HG03457 (cell line): Measurements from ENCODE around the gene MSANTD1.

Experiments
- ATAC-seq: cut with Tn5 transposase; IDR thresholded peaks from one replicate; pipeline ENCODE4 v1.9.1; 2021; ENCODE audit warnings: moderate number of reproducible peaks; ENCODE audit not compliant: unreplicated experiment

The MSANTD1 gene

DNA sequence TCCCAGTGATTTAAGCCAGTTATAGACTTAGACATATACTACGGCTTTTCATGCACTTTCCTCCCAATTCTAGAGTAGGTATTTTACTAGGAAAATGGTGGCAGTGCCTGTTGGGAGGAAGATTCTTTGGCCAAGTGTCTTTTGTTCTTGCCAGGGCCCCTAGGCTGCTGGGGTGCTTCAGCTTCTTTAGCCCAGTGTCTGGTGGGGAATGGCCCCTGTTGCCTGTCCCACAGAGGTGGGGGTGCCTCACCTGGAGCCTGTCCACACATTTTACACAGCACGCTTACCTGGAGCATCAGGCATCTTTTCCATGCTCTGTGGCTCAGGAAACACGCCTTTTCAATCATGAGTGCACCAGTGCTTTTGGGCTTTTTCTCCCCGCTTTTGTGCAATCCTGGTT lies 33.2 kb upstream of the MSANTD1 start:
- no peak for ATAC-seq

DNA sequence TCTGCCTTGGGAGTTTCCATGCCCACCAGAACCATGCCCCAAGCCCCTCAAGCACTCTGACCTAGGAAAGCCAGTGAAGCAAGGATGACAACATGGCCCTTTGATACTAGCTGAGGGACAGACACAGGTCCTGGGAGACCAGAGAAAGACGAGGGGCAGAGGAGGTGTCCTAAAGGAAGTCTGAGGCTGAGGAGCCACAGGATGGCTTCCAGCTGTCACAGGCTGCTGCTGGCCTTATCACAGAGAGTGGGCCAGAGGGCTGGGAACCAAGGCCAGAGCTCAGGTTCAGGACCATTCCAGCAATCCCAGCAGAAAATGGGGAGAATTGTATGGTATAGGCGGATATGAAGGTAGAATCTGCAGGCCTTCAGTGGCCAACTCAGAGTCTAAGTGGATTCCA lies 31.7 kb upstream of the MSANTD1 start:
- no peak for ATAC-seq

DNA sequence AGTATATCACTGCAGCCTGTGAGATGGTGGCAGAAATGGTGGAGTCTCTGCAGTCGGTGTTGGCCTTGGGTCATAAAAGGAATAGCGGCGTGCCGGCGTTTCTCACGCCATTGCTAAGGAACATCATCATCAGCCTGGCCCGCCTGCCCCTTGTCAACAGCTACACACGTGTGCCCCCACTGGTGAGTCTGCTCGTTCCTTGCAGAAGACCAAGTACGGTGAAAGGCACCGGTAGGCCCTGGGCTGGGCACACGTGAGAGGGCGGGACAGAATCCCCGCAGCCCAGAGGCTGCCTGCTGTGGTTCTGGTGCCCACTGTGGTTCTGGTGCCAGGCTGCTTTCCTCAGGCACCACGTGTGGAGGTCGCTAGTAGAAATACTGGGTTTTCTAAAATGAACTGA lies 31.2 kb upstream of the MSANTD1 start:
- ATAC-seq: no peak

DNA sequence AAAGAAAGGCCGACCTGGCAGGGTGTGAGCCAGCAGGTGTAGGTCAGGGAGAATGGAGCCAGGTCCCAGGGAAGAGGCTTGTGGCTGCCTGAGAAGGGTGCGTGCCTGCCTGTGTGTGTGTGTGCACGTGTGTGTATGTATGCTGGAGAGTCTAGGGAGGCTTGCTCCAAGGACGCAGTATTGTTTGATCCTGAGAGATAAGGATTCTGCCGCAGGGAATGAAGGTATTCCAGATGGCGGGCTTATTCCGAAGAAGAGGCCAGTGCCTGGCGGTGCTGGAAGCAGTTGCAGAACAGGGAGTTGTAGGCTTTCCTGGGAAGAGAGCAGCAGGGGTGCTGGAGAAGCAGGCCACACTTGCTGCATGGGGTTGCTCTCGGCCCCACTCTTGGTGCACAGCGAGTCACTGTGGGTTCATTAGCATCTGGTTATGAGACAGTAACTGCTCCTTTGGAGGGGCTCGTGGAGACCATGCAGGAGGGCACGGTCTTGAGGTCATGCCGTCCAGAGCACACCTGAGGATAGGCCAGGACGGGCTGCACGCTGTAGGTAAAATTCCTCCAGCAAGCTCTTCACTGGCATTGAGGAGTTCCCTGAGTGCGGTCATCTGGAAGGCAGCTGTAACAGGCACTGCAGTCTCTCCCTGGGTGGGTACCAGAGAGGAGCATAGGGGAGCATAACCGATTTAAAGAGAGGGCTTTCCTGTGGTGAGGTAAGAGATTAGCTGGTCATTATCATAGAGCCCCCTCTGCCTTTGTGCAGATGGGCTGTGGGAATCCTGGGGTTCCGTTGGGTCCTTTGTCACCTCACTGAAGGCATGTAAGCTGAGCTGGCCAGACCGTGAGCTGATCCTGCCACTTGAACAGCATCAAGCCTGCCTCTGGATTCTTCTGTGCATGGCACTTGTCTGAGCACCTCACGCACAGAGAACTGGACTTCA lies 29.9 kb upstream of the MSANTD1 start:
- no peak for ATAC-seq

DNA sequence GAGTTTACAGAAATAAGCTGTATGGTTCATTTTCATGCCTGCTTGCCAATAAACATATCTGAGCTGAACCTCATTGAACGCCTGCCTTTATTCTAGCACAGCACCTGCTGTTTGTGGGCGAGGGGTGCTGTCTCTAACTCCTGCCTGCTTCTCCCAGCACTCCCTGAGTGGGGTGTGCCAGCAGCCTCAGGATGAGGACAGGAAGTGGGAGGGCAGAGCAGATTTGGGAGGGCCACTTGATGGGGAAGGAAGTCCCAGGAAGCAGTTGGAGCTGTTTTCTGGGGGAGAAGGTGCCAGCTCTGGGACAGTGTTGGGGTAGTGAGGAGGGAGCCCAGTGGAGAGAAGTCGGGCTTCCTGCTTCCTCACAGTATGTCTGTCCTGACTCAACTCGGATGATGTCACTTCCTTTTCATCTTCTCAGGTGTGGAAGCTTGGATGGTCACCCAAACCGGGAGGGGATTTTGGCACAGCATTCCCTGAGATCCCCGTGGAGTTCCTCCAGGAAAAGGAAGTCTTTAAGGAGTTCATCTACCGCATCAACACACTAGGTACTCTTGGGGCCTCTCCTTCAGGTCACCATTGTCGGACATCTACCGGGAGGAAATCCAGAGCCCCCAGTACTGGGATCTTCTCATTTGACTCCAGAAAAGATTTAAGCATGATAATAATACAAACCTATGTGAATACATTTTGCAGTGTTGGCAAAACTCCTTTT lies 29.0 kb upstream of the MSANTD1 start:
- no peak for ATAC-seq

DNA sequence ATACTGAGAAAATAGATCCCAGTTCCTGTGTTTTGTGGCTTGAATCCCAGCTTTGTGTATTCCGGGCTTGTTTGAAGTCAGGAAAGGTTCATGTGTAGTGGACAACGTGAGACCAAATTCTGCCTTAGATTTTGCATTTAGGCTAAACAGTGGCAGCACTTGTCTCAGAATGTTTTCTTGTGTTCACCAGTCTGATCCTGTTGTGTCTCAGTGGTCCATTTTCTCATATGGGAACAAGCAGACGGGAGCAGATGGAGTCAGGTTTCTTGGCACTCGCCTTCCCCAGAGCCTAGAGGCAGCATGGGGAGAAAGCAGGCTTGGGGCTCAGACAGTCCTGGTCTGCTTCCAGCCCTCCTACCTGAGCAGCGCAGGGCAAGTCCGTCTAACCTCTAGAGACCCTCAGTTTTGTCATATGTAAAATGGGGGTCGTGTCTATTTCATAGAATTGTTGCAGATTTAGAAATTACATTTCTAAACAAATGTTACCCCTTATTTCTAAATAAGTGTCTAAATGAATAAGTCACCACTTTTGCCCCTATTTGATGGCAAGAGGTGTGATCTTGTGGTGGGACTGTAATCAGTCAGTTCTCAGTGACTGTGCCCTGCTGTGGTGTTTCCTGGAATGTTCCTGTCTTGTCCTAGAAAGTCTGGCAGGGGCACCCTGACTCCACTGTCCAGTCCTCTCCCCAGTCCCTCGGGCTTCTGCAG lies 28.3 kb upstream of the MSANTD1 start:
- ATAC-seq: no peak

DNA sequence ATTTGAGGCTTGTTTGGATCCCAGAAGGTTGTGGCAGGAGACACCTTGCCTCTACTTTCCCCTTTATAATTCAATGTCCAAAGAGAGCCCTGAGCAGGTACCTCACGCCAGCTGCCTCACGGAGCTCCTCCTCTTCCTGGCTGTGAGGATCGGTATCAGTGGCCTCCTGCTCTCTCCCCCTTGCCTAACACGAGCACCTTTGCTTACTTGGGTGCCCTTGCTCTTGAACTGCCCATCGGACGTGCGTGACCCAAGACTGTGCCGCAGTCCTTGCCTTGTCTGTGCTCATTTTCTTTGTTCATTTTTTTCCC lies 27.8 kb upstream of the MSANTD1 start:
- ATAC-seq: no peak

DNA sequence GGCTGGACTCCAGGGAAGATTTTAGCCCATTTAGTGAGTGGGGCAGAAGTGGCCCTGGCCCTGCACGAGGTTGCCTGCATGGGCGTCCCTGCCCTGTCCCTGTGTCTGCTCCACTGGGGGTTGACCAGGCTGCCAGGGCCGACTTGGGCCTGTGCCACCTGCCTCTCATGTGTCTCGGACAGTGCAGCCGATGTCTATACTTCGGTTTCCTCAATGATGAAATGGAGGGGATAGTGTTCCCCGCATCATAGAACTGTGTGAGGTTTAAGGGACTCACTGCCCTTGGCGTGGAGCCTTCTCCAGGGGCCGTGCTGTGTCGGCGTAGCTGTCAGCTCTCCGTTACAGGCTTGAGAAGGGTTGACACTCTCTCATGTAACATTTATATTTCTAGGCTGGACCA lies 27.0 kb upstream of the MSANTD1 start:
- no peak for ATAC-seq

DNA sequence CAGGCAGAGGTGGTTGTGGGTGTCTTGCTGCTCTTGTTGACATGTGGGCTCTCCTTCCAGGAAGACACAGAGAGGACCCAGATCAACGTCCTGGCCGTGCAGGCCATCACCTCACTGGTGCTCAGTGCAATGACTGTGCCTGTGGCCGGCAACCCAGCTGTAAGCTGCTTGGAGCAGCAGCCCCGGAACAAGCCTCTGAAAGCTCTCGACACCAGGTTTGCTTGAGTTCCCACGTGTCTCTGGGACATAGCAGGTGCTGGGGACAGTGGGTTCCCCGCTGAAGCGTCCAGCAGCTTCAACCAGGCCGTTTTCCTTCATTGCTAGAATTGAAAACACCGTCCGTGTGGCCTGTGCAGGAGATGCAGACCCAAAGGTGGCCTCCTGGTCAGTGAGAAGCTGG lies 25.6 kb upstream of the MSANTD1 start:
- ATAC-seq: no peak

DNA sequence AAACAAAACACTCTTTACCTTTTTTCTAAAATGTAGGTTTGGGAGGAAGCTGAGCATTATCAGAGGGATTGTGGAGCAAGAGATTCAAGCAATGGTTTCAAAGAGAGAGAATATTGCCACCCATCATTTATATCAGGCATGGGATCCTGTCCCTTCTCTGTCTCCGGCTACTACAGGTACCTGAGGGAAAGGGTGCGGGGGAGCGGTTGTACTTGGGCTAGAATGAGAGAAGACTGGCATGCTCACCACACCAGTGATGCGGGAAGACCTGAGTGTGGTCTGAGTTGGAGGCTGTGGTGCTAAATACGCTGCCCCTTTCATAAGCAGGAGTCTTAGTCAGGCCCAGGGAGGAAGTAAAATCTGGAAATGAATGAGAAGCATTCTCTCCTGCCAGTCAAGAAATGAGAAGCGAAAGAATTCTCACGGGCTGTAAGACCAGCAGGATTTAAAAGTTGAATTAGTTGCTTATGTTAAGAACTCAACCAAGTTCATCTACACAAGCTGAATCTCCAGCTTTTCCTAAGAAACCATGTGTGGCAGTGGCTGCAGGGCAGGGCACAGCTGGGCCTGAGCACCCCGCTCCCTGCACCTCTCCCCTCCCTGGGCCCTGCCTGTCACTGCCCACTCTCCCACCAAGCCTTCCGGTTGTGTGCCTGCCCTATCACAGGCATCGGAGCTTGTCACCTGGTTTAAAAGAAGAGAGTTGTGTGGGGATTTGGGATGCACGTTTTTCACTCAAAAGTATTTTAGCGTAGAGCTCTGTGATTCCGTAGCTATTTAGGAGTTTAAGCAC lies 24.8 kb upstream of the MSANTD1 start:
- no peak for ATAC-seq

DNA sequence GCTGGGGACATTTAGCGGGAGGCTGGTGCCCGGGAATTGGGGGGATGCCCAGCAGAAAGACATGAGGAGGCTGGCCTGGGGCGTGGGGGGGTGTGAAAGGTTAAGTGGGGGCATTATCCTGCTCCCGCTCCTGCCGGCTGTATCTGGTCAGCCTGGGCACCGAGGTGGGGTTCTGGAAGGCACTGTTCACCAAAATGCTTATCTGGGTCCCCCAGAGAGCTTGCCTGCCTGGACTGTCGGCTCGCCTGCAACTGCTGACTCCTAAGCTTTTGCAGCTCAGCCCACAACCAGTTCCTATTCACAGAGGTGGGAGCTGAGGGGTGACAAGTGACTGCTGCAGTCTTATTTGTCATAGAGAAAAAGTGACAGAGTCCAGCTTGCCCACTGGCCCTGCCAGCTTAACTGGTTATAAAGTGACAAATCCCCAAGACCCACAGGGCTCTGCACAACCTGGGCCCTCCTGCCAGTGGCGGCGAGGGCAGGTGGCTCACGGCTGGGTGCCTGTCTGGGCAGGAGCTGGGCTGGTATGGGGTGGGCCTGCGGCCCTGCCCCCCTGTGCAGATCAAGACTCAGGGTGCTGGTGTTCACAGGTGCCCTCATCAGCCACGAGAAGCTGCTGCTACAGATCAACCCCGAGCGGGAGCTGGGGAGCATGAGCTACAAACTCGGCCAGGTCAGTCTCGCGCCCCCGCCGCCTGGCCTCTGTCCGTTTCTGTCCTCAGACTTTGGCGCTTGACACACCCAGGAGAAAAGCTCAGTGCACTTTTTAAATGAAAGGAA lies 23.7 kb upstream of the MSANTD1 start:
- no peak for ATAC-seq

DNA sequence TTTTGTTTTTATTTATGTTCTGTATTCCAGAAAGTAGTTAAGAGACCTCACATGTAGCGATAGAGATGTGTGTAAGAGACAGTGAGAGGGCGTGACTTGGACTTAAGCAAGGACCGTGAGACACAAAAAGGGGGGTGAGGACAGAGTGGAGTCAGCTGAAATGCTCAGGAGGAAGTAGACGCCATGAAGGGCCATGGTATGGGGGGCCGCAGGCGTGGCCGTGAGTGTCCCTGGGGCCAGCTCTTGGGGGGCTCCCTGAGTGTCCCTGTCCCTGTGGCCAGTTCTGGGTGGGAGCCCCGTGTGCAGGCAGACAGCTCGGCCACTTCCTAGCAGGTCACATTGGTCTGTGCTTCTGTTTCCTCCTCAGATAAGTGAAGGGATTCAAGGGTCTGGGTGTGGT lies 23.0 kb upstream of the MSANTD1 start:
- no peak for ATAC-seq

DNA sequence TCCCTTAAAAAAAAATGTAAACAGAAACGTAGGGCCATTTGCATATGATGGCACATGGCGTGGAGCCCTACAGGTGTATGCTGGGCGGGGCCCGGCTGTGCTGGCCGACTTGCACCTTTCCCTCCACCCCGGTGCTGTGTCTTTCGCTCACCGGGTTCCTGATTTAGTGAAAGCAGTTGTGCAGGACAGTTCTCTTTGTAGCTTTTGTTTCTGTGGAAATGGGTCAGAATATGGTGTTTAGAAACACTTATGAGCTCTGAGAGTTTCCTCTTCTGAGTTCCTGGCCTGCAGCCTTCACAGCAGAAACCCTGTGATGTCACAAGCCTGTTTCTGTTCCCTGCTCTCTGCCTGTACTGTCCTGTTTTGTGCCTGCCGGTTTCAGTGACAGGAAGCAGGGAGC lies 22.5 kb upstream of the MSANTD1 start:
- no peak for ATAC-seq

DNA sequence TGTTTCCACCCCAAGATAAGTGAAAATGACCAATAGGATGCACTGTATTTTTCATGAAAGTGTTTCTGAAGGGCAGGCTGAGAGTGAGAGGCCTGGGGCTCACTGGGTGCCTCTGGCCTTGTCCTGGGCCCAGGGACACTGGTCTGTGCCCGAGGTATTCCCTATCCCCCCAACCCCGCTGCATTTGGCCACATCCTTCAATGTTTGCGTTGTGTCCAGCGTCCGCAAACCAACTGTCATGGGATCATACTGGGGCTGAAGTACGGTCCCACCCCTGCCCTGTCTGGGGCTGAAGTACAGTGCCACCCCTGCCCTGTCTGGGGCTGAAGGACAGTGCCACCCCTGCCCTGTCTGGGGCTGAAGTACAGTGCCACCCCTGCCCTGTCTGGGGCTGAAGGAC lies 22.0 kb upstream of the MSANTD1 start:
- no peak for ATAC-seq

DNA sequence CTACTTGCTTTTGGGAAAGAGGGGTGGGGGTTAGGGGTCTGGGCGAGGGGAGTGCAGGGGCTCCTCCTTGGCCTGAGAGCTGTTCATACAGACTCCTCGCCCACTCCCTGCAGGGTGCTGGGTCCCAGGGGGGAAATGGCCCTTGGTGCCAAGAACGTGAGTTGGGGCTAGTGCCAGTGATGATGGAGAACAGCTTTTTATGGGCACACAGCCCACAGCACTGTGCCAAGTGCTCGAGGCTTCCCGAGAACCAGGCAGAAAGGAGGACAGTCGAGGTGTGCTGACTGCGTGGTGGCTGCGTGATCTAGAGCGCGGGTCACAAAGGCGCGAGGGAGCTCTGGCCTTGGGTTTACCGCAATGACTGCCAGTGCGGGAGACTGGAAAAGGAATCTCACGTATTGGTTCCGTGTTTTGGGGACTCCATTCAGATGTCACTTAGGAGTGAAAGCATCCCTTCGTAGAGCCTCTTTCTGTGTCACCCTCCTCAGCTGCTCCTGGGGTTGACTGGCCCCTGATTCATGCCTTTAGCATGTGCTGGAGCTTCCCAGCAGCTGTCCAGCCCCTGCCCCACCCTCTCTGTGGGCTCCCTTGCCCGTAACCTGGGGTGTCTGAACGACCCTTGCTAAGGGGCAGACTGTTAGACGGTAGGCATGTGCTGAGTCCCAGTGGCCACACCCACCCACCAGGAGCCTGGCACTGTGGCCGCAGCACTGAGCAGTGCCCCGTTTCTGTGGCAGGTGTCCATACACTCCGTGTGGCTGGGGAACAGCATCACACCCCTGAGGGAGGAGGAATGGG lies 20.9 kb upstream of the MSANTD1 start:
- ATAC-seq: no peak

DNA sequence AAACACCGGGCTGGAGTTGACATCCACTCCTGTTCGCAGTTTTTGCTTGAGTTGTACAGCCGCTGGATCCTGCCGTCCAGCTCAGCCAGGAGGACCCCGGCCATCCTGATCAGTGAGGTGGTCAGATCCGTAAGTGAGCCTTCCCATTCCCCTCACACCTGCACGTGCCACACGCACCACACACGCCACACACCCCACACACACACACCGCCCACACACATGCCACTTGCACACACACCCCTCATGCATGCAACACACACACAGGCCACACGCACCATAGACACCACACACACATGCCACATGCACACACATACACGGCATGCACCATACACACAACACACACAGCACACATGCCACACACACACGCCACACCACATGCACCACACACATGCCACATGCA lies 20.1 kb upstream of the MSANTD1 start:
- ATAC-seq: no peak

DNA sequence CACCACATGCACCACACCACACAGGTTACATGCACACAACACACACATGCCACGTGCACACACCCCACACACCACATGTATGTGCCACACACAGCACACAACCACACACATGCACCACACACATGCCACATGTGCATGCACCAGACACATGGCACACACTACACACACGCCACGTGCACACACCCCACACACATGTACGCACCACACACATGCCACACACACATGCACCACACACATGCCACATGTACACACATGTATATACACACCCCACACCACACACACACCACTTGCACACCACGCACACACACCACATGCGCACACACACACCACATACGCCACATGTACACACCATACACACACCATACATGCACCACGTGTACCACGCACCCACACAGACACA lies 19.6 kb upstream of the MSANTD1 start:
- no peak for ATAC-seq

DNA sequence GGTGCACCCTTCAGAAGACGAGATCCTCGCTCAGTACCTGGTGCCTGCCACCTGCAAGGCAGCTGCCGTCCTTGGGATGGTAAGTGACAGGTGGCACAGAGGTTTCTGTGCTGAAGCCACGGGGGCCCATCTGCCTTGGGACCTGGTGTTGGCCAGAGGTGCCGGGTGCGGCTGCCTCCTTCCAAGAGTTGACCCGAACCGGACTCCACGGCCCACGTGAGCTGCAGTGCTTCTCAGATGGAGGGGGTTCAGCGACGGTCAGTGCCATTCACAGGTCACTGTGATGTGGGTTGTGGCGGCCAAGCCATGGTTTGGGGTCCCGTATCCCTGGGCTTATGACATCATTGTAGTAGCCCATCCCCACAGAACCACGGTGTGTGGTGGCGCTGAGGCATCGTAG lies 19.0 kb upstream of the MSANTD1 start:
- ATAC-seq: no peak

DNA sequence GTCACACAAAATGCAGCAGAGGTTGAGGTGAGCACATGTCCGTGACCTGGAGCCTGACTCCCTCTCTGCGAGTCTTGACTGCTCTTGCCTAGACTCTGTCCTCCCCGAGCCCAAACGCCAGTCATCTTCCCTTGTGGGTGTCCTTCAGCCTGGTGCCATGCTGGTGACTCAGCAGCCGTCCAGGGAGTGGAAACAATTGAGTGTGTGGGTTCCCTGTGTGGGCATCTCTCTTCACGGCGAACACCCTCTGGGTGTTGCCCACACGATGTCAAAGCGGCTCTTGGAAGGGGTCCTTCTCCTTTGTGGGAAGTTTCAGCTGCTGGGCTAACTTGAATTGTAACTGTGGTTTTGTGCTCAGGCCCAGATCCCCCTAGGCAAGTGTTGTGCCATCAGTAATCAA lies 17.5 kb upstream of the MSANTD1 start:
- ATAC-seq: no peak

DNA sequence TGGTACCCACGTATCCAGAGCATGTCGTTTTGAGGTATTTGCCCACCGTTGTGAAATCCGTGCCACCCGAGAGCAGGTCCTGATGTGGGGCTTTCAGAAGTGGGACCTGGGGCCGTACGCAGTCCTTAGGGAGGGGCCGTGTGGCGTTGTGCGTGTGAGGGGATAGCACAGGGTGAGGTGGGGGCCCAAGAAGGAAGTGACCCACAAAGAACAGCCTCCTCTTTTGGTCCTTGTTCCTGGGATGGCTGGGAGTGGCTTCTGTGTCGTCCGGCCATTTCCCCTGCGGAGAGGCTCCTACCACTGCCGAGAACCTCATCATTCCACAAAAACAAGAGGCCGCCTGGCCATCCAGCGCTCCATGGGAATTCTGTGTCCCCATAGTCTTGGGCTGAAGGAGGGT lies 17.0 kb upstream of the MSANTD1 start:
- ATAC-seq: no peak
